ENCODE measurements around the gene CRYL1. TPM values are rescaled to one million over a fixed set of nuclear protein-coding genes. Genes with fewer than 3 reads are reported as not detected.

The CRYL1 gene
- total and polyA plus RNA-seq, 2 of the 13 experiments (the other 11 are each of a cell fraction or from before 2014, with no cell fraction given), result 57.2 to 115 TPM

DNA sequence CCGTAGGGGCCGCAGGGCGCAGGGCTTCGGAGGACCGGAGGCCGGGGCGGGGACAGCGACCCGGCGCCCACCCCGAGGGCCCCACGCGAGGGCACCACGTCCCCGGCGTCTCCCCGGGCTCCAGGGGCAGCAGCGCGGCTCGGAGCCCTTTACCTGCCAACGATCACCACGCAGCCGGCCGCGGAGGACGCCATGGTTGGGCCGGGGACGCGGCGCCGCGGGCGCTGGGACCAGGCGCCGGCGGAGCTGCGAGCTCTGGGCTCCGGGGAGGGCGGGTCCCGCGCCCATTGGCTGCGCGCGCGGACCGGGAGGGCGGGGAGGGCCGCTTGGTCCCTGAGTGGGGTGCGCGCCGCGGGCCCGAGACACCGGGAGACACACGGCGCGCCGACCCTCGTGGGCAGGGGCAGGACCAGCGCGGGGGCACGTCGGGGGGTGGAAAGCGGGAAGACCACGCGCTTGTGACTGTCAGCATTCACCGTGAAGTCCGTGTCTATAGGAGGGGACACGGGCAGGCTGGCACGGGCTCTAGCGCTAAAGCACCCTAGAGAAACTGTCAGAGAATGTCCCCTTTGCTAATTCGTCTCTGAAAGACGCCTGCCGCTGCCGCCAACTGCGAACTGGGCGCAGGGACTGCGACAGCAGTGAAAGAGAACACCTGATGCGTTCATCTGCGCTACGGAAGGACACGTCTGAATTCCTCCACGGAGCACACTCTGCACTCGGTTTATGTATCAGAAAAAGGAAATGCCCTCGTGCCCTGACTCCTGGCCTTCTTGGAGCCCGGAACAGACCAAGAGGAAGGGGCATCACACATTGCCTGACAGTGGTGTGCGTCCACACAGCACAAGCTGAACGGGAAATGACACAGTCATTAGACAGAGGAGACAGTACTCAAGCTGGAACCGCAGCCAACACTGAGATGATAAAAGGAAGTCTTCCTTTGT lies at the start of gene CRYL1 (continued):
- TF ChIP-seq ZNF572 (CRISPR knock-in tag; IDR thresholded peaks at IDR 0.05) (no peak), ZNF567 (CRISPR knock-in tag; IDR thresholded peaks at IDR 0.05; ENCODE audit: borderline replicate concordance) (0 out of 2 replicates have a peak, but pooled peaks have one; percentile 29), PHF20 (CRISPR knock-in tag; IDR thresholded peaks at IDR 0.05) (no peak; the same call in 1 of the 2 replicates), FIP1L1 (IDR thresholded peaks at IDR 0.05; ENCODE audit: borderline replicate concordance, insufficient read depth, low read depth, low read length) (no peak), TOPORS (CRISPR knock-in tag; IDR thresholded peaks at IDR 0.05) (no peak), MTA1 (CRISPR knock-in tag; IDR thresholded peaks at IDR 0.05; ENCODE audit: borderline replicate concordance) (peak; percentile 75; the same call in 1 of the 2 replicates), NCOA5 (CRISPR knock-in tag; IDR thresholded peaks at IDR 0.05) (no peak), FOSL2 (CRISPR knock-in tag; IDR thresholded peaks at IDR 0.05) (no peak; the same call in 1 of the 2 replicates), REL (CRISPR knock-in tag; conservative IDR thresholded peaks at IDR 0.05) (no peak), MBNL3 (CRISPR knock-in tag; conservative IDR thresholded peaks at IDR 0.05) (no peak)
- TF ChIP-seq, protein P1, sequence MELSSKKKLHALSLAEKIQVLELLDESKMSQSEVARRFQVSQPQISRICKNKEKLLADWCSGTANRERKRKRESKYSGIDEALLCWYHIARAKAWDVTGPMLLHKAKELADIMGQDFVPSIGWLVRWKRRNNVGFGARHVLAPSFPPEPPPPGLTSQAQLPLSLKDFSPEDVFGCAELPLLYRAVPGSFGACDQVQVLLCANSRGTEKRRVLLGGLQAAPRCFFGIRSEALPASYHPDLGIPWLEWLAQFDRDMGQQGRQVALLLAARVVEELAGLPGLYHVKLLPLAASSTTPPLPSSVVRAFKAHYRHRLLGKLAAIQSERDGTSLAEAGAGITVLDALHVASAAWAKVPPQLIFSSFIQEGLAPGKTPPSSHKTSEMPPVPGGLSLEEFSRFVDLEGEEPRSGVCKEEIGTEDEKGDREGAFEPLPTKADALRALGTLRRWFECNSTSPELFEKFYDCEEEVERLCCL (CRISPR knock-in tag; IDR thresholded peaks at IDR 0.05; ENCODE audit: borderline replicate concordance), result no peak
- TF ChIP-seq, protein P2, sequence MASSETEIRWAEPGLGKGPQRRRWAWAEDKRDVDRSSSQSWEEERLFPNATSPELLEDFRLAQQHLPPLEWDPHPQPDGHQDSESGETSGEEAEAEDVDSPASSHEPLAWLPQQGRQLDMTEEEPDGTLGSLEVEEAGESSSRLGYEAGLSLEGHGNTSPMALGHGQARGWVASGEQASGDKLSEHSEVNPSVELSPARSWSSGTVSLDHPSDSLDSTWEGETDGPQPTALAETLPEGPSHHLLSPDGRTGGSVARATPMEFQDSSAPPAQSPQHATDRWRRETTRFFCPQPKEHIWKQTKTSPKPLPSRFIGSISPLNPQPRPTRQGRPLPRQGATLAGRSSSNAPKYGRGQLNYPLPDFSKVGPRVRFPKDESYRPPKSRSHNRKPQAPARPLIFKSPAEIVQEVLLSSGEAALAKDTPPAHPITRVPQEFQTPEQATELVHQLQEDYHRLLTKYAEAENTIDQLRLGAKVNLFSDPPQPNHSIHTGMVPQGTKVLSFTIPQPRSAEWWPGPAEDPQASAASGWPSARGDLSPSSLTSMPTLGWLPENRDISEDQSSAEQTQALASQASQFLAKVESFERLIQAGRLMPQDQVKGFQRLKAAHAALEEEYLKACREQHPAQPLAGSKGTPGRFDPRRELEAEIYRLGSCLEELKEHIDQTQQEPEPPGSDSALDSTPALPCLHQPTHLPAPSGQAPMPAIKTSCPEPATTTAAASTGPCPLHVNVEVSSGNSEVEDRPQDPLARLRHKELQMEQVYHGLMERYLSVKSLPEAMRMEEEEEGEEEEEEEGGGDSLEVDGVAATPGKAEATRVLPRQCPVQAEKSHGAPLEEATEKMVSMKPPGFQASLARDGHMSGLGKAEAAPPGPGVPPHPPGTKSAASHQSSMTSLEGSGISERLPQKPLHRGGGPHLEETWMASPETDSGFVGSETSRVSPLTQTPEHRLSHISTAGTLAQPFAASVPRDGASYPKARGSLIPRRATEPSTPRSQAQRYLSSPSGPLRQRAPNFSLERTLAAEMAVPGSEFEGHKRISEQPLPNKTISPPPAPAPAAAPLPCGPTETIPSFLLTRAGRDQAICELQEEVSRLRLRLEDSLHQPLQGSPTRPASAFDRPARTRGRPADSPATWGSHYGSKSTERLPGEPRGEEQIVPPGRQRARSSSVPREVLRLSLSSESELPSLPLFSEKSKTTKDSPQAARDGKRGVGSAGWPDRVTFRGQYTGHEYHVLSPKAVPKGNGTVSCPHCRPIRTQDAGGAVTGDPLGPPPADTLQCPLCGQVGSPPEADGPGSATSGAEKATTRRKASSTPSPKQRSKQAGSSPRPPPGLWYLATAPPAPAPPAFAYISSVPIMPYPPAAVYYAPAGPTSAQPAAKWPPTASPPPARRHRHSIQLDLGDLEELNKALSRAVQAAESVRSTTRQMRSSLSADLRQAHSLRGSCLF (CRISPR knock-in tag; IDR thresholded peaks at IDR 0.05; ENCODE audit: borderline replicate concordance), result peak; percentile 47; the same call in 1 of the 2 replicates
- TF ChIP-seq, protein P3, sequence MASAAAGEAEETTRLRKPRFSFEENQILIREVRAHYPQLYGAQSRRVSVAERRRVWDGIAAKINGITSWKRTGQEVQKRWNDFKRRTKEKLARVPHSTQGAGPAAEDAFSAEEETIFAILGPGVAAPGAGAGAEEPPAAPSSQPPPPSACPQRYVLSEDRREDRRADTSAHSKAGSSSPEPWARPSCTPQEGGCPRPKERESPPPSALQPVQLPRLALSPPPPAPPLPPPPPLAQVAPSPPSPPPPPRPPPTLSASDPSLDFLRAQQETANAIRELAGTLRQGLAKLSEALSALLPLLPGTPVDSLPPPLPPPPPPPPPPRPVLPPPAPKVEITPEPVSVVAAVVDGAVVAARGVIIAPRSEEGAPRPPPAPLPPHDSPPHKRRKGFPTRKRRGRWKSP (CRISPR knock-in tag; IDR thresholded peaks at IDR 0.05), result peak; percentile 76; the same call in 1 of the 2 replicates
- TF ChIP-seq, protein P4, sequence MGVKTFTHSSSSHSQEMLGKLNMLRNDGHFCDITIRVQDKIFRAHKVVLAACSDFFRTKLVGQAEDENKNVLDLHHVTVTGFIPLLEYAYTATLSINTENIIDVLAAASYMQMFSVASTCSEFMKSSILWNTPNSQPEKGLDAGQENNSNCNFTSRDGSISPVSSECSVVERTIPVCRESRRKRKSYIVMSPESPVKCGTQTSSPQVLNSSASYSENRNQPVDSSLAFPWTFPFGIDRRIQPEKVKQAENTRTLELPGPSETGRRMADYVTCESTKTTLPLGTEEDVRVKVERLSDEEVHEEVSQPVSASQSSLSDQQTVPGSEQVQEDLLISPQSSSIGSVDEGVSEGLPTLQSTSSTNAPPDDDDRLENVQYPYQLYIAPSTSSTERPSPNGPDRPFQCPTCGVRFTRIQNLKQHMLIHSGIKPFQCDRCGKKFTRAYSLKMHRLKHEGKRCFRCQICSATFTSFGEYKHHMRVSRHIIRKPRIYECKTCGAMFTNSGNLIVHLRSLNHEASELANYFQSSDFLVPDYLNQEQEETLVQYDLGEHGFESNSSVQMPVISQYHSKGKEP (CRISPR knock-in tag; IDR thresholded peaks at IDR 0.05), result no peak; the same call in 1 of the 2 replicates
- TF ChIP-seq, protein P5, sequence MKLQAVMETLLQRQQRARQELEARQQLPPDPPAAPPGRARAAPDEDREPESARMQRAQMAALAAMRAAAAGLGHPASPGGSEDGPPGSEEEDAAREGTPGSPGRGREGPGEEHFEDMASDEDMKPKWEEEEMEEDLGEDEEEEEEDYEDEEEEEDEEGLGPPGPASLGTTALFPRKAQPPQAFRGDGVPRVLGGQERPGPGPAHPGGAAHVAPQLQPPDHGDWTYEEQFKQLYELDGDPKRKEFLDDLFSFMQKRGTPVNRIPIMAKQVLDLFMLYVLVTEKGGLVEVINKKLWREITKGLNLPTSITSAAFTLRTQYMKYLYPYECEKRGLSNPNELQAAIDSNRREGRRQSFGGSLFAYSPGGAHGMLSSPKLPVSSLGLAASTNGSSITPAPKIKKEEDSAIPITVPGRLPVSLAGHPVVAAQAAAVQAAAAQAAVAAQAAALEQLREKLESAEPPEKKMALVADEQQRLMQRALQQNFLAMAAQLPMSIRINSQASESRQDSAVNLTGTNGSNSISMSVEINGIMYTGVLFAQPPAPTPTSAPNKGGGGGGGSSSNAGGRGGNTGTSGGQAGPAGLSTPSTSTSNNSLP (IDR thresholded peaks at IDR 0.05; ENCODE audit: low read depth, low read length), result no peak

Data from HepG2 (cell line).